NB4 (cell line): ENCODE results near the gene NPIPA2.
"Not testable (repeated sequence)": the region's sequence is repeated elsewhere in the genome, so short reads cannot be mapped to it uniquely, and the experiment has no call there.

Experiments used
- MYC ChIP-seq: IDR thresholded peaks from 2 replicates; pipeline ENCODE4 v1.6.1; 2011; ENCODE audit warnings: low read depth, low read length
- POLR2A ChIP-seq: IDR thresholded peaks from 2 replicates; pipeline ENCODE4 v1.6.1; 2011; ENCODE audit warnings: mild to moderate bottlenecking; ENCODE audit not compliant: insufficient read length; ENCODE audit errors: extremely low read depth
- TF ChIP-seq, protein P1 (sequence below): IDR thresholded peaks from one replicate; pipeline ENCODE4 v1.5.1; 2012; ENCODE audit warnings: low read depth, low read length

DNA sequence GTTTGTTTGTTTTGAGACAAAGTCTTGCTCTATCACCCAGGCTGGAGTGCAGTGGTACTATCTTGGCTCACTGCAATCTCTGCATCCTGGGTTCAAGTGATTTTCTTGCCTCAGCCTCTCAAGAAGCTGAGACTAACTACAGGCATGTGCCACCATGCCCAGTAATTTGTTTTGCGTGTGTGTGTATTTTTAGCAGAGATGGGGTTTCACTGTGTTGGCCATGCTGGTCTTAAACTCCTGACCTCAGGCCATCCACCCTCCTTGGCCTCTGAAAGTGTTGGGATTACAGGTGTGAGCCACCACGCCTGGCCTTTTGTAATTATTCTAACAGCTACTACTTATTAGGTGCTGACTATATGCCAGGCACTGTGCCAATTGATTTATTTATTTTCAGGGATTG, 33.3 kb downstream of the NPIPA2 start:
- TF ChIP-seq, protein P1, sequence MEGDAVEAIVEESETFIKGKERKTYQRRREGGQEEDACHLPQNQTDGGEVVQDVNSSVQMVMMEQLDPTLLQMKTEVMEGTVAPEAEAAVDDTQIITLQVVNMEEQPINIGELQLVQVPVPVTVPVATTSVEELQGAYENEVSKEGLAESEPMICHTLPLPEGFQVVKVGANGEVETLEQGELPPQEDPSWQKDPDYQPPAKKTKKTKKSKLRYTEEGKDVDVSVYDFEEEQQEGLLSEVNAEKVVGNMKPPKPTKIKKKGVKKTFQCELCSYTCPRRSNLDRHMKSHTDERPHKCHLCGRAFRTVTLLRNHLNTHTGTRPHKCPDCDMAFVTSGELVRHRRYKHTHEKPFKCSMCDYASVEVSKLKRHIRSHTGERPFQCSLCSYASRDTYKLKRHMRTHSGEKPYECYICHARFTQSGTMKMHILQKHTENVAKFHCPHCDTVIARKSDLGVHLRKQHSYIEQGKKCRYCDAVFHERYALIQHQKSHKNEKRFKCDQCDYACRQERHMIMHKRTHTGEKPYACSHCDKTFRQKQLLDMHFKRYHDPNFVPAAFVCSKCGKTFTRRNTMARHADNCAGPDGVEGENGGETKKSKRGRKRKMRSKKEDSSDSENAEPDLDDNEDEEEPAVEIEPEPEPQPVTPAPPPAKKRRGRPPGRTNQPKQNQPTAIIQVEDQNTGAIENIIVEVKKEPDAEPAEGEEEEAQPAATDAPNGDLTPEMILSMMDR = not testable (repeated sequence)
- TF ChIP-seq POLR2A, MYC: not testable (repeated sequence)
